Measurements from ENCODE around the gene FLT3. TPM values are rescaled to one million over a fixed set of nuclear protein-coding genes. Genes with fewer than 3 reads are reported as not detected.

FLT3 gene
- total and polyA plus RNA-seq, 2 of the 13 experiments (the other 11 are each of a cell fraction or from before 2014, with no cell fraction given), result not detected

- TF ChIP-seq SRF (IDR thresholded peaks at IDR 0.05; ENCODE audit: low read depth, low read length) (no peak), HINFP (CRISPR knock-in tag; IDR thresholded peaks at IDR 0.05; ENCODE audit: low read depth) (no peak), ZBTB10 (CRISPR knock-in tag; IDR thresholded peaks at IDR 0.05; ENCODE audit: borderline replicate concordance) (no peak), HNF4G (IDR thresholded peaks at IDR 0.05; ENCODE audit: borderline replicate concordance, low read depth, low read length) (peak; percentile 30; the same call in 1 of the 2 replicates), HNF4G (CRISPR knock-in tag; IDR thresholded peaks at IDR 0.05; ENCODE audit: borderline replicate concordance, low read depth) (no peak), ZNF232 (CRISPR knock-in tag; IDR thresholded peaks at IDR 0.05; ENCODE audit: borderline replicate concordance) (no peak), DPF2 (CRISPR knock-in tag; IDR thresholded peaks at IDR 0.05; ENCODE audit: borderline replicate concordance, low read depth) (no peak), ZBTB7B (CRISPR knock-in tag; IDR thresholded peaks at IDR 0.05) (peak; percentile 57; the same call in 1 of the 2 replicates), ZNF770 (CRISPR knock-in tag; IDR thresholded peaks at IDR 0.05) (peak; percentile 78), ZBTB38 (CRISPR knock-in tag; IDR thresholded peaks at IDR 0.05) (0 out of 2 replicates have a peak, but pooled peaks have one; percentile 22), HNF4A (CRISPR knock-in tag; IDR thresholded peaks at IDR 0.05) (peak; percentile 37; the same call in 1 of the 2 replicates), ZFX (CRISPR knock-in tag; IDR thresholded peaks at IDR 0.05; ENCODE audit: low read depth) (peak; percentile 59), ZBTB42 (CRISPR knock-in tag; IDR thresholded peaks at IDR 0.05) (no peak), ZNF790 (CRISPR knock-in tag; IDR thresholded peaks at IDR 0.05; ENCODE audit: borderline replicate concordance) (no peak), POLR2AphosphoS2 (IDR thresholded peaks at IDR 0.05; ENCODE audit: low read depth, low read length) (no peak), TEAD3 (CRISPR knock-in tag; optimal IDR thresholded peaks at IDR 0.05; ENCODE audit: borderline replicate concordance) (no peak)
These were observed 138.1 kb downstream of the FLT3 start (continued) for GRCh38 chr13:27962128-27962841.
